ENCODE measurements around the gene MAPRE3.

DNA sequence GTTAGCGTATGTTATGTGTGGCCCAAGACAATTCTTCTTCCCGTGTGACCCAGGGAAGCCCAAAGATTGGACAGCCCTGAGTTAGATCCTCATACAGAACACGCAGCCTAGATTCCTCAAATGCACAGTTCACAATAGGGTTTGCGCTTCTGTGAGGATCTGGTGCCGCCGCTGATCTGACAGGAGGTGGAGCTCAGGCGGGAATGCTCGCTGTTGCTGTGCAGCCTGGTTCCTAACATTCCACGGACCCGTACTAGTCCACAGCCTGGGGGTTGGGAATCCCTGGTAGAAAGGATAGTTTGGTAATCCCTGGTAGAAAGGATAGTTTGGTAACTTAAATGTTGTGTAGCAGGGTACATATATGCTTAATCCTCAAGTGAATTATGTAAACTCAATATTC lies 27.0 kb downstream of the MAPRE3 start:
- TF ChIP-seq POLR2A (IDR thresholded peaks at IDR 0.05; ENCODE audit: low read depth) (no peak), POLR2AphosphoS5 (IDR thresholded peaks at IDR 0.05) (no peak), EP300 (IDR thresholded peaks at IDR 0.05) (no peak)
- TF ChIP-seq, protein P1, sequence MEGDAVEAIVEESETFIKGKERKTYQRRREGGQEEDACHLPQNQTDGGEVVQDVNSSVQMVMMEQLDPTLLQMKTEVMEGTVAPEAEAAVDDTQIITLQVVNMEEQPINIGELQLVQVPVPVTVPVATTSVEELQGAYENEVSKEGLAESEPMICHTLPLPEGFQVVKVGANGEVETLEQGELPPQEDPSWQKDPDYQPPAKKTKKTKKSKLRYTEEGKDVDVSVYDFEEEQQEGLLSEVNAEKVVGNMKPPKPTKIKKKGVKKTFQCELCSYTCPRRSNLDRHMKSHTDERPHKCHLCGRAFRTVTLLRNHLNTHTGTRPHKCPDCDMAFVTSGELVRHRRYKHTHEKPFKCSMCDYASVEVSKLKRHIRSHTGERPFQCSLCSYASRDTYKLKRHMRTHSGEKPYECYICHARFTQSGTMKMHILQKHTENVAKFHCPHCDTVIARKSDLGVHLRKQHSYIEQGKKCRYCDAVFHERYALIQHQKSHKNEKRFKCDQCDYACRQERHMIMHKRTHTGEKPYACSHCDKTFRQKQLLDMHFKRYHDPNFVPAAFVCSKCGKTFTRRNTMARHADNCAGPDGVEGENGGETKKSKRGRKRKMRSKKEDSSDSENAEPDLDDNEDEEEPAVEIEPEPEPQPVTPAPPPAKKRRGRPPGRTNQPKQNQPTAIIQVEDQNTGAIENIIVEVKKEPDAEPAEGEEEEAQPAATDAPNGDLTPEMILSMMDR (IDR thresholded peaks at IDR 0.05): no peak
